GM10248 (cell line): ENCODE results near the gene PRC1.

Experiments used
- CTCF ChIA-PET: fragments of 300-600 bp; sonication (Branson Sonifier 250); formaldehyde crosslinking; extraction: SDS; loops from one replicate; lab custom pipeline; 2021; ENCODE audit warnings: antibody characterized with exemption; lab: Yijun Ruan, JAX
- POLR2A ChIA-PET: fragments of 350-650 bp; sonication (Branson Sonifier 250); formaldehyde crosslinking; extraction: SDS; loops from one replicate; lab custom pipeline; 2020; ENCODE audit warnings: antibody characterized with exemption; lab: Yijun Ruan, JAX
- DNase-seq: peaks from one replicate; pipeline ENCODE4 v3.0.0; 2012; ENCODE audit errors: extremely low spot score
- CTCF ChIP-seq: IDR thresholded peaks from 2 replicates; pipeline ENCODE4 v1.5.1; 2012; ENCODE audit warnings: mild to moderate bottlenecking, low read depth; ENCODE audit errors: extremely low read depth, missing control alignments, control extremely low read depth

Gene PRC1

DNA sequence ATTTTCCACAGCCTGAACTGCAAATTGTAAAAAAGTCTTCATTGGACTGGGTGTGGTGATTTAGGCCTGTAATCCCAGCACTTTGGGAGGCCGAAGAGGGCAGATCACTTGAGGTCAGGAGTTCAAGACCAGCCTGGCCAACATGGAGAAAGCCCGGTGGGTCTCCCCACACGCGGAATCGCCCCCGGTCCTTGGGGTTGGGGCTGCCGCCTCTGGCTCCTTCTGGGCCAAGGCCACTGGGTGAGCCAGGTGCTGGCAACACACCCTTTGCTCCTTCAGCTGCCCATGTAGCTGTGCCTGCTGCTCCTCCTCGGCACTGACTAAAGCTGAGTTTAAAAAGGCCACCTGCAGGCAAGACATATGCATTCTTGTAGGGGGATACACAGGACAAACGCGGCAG is 37.5 kb upstream of the PRC1 start:
- CTCF ChIA-PET: interaction anchor here (1.5 to 9.7 kb wide), 8 partner anchors 11 to 242 kb away, joined by 4 to 134 read pairs (median 13); partner anchors contain the start of genes RCCD1 and VPS33B
- DNase-seq: no peak
- POLR2A ChIA-PET: no interaction called here
- no peak for TF ChIP-seq CTCF

GRCh38 chr15:91027677-91028076 is 33.3 kb upstream of the PRC1 start:
- no peak for DNase-seq
- ChIA-PET CTCF (interaction anchor here (1.0 to 9.7 kb wide), 6 partner anchors 11 to 96 kb away, joined by 3 to 134 read pairs (median 3); partner anchors contain the start of gene RCCD1), POLR2A (no interaction called here)
- no peak for TF ChIP-seq CTCF

DNA sequence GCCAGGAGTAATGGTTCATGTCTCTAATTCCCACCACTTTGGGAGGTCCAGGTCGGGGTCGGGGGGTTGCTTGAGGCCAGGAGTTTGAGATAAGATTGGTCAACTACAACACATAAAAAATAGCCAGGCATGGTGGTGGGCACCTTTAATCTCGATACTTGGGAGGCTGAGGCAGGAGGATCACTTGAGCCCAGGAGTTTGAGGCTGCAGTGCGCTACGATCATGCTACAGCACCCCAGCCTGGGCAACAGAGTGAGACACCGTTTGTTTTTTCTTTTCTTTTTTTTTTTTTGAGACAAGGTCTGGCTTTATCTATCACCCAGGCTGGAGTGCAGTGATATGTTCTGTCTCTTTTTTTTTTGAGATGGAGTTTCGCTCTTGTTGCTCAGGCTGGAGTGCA is 29.4 kb upstream of the PRC1 start:
- ChIA-PET POLR2A (no interaction called here), CTCF (interaction anchor here (1.2 to 3.3 kb wide), 5 partner anchors 9 to 69 kb away, joined by 3 to 16 read pairs (median 10); partner anchors contain the start of gene RCCD1)
- DNase-seq: no peak
- no peak for TF ChIP-seq CTCF

- ChIA-PET CTCF (interaction anchor here (1.3 to 4.3 kb wide), 8 partner anchors 10 to 249 kb away, joined by 3 to 37 read pairs (median 6); no protein-coding TSS in a partner anchor), POLR2A (no interaction called here)
- TF ChIP-seq CTCF: no peak
Observed at GRCh38 chr15:91022832-91023129, 28.4 kb upstream of the PRC1 start.

GRCh38 chr15:91022075-91022831 is 27.9 kb upstream of the PRC1 start, which contains the start of gene VPS33B:
Gene VPS33B, minus strand, starts transcription at chr15:91022594. Its CDS starts 345 bp downstream, at chr15:91022249.
- no peak for TF ChIP-seq CTCF
- DNase-seq: peak; percentile 79
- CTCF ChIA-PET: interaction anchor here (0.7 to 4.3 kb wide), 14 partner anchors 11 to 249 kb away, joined by 3 to 37 read pairs (median 6); no protein-coding TSS in a partner anchor
- POLR2A ChIA-PET: no interaction called here

More at GRCh38 chr15:91022832-91023129, 28.4 kb upstream of the PRC1 start:
- no peak for DNase-seq

DNA sequence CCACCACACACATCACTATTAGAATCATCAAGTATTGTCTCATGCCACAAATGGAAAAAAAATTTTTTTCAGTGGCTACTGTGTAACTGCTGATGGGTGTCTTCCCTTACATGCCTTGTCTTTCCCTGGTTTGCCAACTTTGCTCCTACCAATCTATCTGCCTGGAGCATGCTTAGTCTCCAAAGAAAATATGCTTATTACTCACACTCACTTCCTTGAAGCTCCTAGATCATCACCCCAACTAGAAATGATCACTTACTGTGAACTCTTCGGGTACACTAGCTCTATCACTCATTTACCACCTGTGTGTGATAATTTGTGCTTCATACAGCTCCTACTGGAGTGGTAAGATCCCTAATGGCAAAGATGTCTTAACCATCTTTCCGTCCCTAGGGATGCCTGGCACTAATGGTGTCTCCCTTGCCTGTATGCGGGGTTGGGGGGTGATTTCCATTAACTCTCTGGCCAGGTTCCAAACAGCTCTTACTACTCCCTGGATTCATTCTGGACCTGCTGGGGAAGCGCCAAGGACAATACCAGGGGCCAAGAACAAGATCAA is 27.3 kb upstream of the PRC1 start:
- DNase-seq: no peak
- ChIA-PET POLR2A (interaction anchor here (0.9 kb wide), 1 partner anchor 65 kb away, joined by 5 read pairs; no protein-coding TSS in a partner anchor), CTCF (interaction anchor here (0.7 to 4.3 kb wide), 15 partner anchors 10 to 250 kb away, joined by 3 to 37 read pairs (median 6); no protein-coding TSS in a partner anchor)
- TF ChIP-seq CTCF: no peak
